Measurements from ENCODE around the gene PLCB1.
A peak's percentile ranks its signal among the peaks of the same experiment; 100 is the strongest.

Gene PLCB1

DNA sequence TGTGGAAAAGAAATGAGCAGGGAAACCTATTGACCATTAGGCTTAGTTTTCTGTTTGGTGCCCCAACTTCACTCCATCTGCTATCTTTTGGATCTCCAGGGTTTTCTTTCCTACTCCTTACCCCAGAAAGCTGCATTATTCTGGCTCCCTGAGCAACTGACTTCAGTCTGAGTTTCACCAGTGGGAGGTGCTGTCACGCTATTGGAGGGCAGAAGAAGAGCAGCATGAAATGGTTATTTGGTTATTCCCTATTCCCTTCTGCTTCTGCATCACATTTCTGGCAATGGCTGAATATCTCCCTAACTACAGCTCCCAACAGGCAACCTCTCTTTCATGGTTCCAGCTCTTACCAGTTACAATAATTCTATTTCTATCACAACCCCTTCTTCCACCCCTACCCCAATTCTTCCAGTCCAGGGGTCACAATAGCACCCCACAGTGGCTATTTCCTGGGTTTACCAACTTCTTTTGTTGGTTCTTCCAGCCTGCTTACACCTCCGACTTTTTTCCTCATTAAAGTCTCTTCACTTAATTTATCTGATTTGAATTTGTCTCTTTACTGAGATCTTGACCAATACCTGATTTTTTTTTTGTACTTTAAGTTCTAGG, 311.5 kb downstream of the PLCB1 start:
- no peak for DNase-seq (ENCODE audit: low read depth)

DNA sequence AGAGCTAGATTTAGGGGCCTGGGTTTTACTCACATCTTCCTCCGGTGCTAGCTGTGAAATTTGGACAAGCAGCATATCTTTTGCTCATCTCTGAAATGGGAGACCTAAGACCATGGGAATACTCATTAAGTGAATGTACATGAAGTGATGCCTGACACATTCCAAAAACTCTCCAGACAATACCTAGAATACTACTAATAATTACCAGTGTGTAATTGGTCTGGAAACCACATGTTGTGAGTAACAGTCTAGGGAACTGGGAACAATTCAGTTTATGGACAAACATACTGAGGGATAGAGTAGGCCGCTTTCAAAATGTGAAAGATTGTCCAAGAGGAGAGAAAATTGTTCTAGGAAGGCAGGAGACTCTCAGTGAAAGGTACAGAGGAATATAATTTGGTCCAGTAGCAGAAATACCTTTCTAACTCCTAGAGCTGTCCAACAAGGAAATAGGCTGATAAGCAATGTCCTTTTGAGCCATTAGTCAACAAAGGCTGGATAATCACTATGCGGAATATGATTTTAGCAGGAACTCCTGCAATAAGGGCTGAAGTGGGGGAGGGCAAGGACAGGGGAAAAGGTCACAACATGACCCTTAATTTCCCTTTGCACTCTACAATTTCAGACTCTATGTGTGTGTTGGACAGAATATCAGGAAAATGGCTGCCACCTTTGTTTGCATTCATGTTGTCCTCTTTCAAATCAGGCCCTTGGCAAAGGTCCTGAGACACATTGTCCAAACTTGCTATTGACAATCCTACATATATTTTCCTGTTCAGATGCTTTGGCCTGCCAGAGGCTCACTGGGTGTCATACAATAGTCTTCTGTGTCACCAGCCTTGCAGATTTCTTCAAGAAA, 315.4 kb downstream of the PLCB1 start:
- DNase-seq (ENCODE audit: low read depth) = peak; percentile 38

DNA sequence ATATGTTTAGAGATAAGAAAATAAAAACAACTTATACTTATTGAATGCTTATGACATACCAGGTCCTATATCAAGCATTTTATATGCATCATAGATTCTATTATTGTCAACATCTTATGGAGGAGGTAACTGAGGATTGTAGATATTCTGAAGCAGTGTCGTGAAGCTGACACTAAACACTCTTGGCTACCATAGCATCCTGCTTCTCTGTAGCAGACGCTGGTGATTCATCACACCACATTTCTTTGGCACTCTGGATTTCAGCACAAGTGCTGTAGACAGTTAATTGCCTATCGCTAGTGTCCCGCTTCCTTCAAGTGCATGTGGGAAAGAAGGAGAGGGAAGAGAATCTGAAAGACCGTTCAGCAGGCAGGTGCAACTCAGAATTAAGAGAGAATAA, 317.1 kb downstream of the PLCB1 start:
- DNase-seq (ENCODE audit: low read depth) = peak; percentile 62

DNA sequence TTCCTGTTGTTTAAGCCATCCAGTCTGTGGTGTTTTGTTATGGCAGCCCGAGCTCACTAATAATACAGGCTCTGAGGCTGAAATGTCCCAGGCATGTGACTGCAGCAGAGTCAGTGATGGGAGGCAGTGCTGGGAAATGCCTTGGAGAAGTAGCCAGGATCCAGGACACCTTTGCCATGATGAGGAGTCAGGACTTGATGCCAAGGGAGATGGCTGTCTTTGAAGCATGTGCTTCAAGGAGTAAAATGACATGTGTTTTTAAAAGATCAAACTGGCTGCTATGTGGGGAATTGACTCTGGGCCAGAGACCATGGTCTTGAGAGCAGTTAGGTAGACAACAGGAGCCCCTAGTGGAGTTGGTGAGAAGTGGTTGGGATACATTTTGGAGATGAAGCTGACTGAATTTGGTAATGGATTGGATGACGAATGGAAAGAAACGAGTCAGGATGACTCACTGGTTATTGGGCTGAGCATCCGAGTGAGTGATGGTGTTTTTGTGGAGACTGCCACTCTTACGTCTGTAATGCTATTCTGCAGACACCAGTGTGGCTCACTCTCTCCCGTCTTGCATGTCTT, 322.2 kb downstream of the PLCB1 start:
- peak; percentile 95 for DNase-seq (ENCODE audit: low read depth)

DNA sequence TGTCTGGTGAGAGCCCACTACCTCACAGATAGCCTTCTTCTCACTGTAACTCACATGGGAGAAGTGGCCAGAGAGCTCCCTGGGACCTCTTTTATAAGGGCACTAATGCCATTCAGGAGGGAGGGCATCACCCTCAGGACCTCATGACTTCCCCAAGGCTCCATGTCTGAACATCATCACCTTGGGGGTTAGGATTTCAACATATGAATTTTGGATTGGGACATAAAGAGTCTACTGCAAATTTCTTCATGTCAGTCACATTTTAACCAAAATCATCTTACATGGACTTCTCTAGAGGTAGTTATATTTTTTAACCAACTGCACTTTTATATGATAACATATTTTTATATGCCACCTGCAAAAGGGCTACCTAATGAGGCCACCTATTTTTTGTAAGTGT, 324.7 kb downstream of the PLCB1 start:
- DNase-seq (ENCODE audit: low read depth) = no peak

DNA sequence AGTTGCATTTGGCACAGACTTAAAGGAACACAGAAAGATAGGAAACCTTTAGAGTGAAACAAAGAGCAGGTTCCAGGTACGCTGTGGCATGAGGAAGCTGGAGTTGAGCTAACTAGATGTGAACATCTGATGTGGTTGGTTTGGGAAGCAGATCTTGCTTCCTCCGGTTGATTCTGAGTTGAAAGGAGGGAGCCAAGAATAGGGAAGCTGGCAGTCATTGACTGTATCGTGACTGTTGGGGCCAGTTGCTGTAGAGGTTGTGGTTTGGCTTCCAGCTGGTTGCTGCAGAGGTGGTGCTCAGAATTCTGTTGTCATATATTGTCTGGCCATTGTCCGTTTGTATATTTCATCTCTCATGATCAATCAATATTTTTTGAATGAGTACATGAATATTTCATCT, 325.9 kb downstream of the PLCB1 start:
- no peak for DNase-seq (ENCODE audit: low read depth)

DNA sequence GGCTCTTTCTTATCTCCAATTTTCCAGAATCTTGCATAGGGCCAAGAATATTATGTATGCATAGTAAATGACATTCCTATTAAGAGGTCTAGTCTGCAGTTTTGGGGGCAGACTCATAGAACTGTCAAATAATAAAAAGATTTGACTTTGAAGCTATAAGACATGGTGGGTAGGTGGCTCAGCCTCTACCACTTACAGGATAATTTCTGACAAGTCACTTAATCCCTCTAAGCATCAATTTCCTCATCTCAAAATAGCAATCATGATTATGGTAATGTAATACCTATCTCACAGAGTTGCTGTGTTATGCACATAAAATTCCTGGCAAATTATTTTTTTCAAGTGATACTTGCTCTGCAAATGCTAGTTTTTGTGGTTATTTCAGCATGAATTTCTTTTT, 329.1 kb downstream of the PLCB1 start:
- no peak for DNase-seq (ENCODE audit: low read depth)

DNA sequence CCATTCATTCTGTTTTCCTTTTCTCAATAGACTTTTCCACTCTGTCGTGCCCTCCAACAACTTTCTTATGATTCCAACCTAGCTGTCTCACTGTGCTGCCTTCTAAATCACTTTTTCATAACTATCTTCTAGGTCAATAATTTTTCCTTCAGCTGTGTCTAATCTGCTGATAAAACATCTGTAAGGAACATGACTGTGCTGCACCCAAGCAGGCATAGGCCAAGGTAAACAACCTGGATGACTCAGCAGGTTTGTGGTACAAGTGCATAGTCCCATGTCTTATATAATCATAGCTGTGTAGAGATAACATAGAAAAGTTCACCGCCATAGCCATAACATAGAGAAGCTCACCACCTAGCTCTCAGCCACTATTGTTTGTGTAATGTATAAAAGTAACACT, 332.3 kb downstream of the PLCB1 start:
- peak; percentile 12 for DNase-seq (ENCODE audit: low read depth)

DNA sequence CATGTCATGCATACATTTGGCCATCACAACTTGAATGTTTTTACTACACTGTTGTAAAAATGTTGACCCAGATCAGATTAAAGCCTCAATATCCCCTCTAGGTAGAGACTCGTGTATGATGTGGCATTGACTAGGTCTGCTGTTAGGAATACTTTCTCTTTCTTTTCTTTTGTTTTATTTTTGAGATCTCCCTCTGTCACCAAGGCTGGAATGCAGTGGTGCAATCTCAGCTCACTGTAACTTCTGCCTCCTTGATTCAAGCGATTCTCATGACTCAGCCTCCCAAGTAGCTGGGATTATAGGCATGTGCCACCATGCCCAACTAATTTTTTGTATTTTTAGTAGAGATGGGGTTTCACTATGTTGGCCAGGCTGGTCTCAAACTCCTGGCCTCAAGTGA, 334.7 kb downstream of the PLCB1 start:
- DNase-seq (ENCODE audit: low read depth) = peak; percentile 81

DNA sequence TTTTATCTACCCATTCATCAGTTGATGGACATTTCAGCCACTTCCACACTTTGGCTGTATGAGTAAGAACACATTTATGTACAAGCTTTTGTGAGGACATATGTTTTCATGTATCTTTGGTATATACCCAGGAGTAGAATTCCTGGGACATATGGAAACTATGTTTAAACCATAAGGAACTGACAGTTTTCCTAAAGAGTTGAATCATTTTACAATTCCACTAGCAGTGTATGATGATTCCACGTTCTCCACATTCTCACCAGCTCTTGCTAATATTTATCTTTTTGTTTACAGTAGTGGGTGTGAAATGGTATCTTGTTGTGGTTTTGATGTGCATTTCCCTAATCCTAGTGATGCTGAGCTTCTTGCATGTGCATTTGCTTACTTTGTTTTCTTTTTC, 338.1 kb downstream of the PLCB1 start:
- no peak for DNase-seq (ENCODE audit: low read depth)

DNA sequence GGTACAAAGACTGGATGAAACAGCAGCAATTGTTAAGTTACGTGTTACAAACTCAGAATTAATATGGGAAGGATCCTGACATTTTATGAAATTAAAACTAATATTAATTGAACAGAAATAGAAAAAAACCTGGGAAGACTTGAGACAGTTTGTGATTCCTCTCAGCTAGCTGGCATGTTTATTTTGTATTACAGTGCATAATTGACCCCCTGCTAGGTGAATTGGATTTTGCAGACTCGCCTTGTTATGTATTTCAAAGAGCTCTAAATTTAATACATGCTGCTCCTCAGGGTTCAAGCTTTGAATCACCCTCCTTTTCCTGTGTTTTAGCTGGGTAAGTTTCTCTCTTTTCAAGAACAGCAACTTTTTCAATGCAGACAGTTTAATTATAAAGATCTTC, 339.4 kb downstream of the PLCB1 start:
- DNase-seq (ENCODE audit: low read depth) = no peak

DNA sequence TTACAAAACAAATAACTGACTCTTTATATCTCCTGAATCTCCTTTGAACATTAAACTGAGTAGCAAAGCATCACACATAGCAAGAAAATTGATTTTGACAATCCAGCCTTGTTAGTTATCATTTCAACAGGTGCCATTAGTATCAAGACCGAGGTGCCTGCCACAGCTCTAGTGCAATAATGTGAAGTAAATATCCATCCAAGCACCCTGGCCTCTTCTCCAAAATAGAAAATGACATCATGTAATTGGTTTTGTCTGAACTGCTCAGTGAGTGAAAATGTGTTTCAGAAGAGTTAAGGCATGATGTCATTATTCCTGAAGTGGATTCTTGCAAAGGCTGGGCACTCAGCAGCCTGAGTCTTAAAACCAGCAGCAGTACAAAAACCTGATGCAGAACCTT, 341.4 kb downstream of the PLCB1 start:
- peak; percentile 47 for DNase-seq (ENCODE audit: low read depth)

DNA sequence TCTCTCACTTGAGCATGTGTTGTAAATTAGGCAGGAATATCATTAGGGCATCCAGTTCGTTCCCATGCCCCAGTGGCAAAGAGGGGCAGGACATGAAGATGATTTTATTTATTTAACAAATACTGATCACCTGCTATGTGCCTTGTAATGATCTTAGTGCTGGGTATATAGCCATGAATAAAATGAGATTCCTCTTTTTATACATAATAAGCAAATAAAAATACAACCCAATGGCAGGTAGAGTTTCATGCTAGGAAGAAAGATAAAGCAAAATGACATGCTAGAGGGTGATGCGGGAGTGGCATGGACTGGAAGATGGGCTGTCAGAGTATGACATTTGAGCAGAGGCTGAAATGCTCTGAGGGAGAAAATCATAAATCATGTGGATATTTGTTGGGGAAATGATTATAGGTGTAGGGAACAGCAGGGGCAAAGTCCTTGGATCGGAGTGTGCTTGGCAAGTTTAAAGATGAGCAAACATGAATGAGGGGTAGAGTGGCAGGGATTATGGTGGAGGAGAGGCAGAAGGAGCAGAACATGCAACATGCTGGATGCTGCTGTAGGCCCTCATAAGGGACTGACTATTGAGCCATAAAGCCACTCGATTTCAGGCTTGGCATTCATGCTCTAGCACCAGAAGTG, 342.1 kb downstream of the PLCB1 start:
- no peak for DNase-seq (ENCODE audit: low read depth)

DNA sequence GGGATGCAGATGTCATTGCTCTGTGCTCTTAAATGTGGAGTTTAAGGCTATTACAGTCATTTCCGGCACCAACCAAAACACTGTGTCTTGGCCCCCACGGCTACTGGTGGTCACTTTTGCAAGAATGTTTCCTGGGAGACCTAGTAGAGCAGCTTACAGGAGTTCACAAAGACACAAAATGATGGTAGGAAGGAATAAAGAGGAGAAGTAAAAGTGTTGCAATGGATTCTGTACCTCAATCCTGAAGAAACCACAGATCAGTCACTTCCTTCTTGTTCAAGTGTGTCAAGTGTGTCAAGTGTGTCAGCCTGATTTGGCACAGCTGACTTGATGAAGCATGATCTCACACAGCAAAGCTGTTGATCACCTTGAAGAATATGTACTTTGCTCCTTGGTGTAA, 344.0 kb downstream of the PLCB1 start:
- DNase-seq (ENCODE audit: low read depth) = no peak

DNA sequence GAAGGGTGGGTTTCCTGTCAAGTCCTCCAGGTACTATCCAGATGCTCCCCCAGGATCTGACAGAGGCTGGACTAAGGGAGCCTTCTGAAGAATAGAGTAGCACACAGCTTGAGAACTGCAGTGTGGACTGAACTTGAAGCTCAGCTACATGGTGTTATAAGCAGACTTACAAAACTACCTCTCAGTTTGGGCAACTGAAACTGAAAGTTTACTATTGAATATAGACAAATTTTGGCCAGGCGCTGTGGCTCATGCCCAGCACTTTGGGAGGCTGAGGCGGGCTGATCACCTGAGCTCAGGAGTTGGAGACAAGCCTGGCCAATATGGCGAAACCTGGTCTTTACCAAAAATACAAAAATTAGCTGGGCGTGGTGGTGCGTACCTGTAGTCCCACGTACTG, 348.5 kb downstream of the PLCB1 start:
- DNase-seq (ENCODE audit: low read depth) = no peak

DNA sequence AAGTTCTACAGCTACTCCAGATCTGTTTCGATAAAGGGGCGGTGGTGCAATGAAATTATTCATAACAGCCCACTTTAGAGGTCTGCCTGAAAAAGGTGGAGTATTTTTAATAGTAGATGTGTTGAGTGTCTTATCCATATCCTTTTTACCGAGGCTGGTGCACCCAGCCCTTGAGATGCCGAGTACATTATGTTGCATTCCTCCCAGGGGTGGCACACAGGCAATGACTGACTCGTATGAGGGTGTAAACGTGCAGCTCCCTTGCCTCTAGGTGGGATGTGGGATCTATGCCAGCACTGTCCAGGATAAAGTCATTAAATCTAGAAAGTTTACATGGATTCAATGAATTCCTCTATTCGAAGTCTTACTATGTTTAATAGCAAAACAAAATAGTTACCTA, 355.6 kb downstream of the PLCB1 start:
- no peak for DNase-seq (ENCODE audit: low read depth)

DNA sequence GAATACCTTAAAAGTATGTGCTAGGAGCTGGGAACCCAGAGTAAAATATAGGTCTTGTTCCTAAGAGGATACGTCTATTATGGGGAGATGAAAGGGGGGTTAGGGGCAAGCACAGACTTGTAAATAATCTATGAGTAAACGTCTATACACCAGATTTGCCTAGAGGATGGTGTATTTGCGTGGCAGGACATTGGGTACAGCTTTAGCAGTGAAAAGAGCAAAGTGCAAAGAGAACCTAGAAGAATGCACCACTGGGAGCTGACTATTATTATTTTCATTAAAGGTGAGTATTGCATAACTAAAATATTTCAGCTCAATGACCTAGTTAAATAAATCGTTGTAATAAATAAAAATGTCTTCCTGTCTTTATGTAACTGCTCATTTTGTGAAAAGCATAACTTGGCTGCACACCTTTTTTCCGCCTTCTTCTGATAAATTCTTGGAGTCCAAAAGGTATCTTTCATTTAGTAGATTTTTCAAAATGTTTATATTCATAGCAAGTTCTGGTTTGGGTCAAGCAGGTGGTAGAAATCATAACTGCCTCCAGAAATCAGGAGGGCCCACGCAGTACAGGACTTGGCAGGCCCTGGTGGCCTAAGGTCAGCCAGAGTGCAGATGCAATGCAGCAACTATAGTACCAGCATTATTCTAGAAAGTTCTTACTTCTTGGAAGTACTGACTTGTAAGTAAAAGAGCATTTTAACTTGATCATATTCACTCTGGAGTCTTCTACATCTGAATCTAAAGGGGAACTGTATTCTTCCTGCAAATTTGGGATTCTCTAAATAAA, 357.2 kb downstream of the PLCB1 start:
- no peak for DNase-seq (ENCODE audit: low read depth)

DNA sequence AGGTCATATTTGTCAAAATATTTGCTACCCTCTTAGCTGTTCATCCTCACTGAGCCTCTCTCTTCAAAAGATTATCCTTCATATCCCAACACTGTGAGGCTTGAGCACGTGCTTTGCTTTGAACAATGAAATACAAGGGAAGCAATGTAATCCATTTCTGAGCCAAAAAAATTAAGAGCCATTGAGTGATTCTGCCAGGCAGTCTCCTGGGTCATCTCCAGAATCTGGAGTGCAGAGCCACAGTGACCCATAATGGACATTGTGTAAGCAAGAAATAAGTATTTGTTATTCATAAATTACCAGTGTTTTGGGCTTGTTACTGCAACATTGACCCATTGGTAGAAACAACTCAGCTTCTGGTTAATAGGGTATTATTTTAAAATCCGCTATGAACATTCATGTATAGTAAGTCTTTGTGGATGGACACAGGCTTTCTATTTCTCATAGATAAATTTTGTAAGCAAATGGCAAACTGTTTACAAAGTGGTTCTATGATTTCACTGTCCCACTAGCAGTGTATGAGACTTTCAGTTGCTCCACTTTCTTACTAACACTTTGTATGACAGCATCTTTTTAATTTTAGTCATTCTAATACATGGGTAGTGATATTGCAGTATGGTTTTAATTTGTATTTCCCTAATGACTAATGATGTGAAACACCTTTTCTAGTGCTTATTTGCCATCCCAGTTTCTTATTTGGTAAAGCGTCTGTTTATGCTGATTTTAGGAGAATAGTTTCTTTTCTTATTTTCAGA, 358.2 kb downstream of the PLCB1 start:
- DNase-seq (ENCODE audit: low read depth) = no peak

DNA sequence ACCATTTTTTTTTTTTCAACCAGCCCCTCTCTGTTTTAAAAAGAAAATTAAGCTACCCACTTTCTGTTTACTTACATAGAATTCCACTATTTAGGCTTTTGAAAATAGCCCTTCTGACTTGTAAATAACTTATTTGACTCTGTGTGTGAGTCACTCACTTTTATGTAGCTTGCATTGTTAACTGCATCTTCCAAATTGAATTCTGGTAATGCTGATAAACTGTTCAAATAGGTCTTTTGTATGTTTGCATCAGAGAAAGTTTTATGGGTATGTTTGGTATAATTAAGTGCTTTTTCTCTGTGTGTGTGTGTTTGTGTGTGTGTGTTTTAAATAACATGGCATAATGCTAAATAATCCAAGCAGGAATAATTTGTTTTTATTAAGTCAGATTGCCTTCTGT, 360.1 kb downstream of the PLCB1 start:
- DNase-seq (ENCODE audit: low read depth) = peak; percentile 15

DNA sequence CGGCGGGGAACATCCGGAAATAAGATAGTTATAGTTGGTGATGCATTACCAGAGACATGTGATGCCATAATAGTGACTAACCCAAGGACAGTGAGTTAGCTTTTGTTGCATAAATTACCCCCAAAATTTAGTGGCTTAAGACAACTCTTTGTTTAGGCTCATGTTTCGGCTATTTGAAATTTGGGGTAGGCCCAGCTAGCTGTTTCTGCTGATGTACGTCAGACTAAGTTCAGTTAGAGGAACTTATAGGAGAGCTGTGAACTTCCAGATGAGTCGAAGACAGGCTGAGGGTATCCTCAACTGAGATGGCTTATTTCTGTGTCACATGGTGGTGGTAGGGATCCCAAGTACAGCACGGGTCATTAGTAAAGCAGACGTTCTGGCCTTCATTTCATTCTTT, 366.5 kb downstream of the PLCB1 start:
- DNase-seq (ENCODE audit: low read depth) = no peak

DNA sequence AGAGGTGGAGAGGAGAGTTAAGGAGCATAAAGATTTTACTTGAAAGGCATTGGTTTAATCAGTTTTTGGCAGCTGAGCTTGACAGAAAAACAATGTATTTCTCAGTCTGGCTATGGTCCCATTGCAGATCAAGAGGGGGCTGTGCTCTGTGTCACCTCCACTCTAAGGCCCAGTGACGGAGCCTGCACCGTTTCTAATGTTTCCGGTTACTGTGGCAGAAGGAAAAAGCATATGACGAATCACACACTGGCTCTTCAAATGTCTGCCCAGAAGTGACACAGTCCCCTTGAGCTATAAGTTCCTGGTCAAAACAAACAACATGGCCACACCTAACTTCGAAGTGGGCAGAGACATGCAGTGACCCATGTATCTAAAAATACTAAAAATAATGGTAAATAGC, 372.0 kb downstream of the PLCB1 start:
- DNase-seq (ENCODE audit: low read depth) = no peak
